ENCODE measurements around the gene SERF2.

- TF ChIP-seq RFX5 (IDR thresholded peaks at IDR 0.05; ENCODE audit: borderline replicate concordance, low read depth, low read length), result no peak
- TF ChIP-seq SIN3A (conservative IDR thresholded peaks at IDR 0.05 in 1 of 2, IDR thresholded peaks at IDR 0.05 in 1 of 2; ENCODE audit: low read depth in 1 of 2, low read length in 2 of 2), result no peak
- TF ChIP-seq CTCF (IDR thresholded peaks at IDR 0.05; ENCODE audit: control extremely low read depth in 1 of 3, insufficient read depth in 1 of 3, low read depth in 1 of 3, low read length in 3 of 3), result no peak
- TF ChIP-seq SP2 (IDR thresholded peaks at IDR 0.05; ENCODE audit: low read length), result no peak
- TF ChIP-seq POLR2AphosphoS5 (IDR thresholded peaks at IDR 0.05; ENCODE audit: low read depth, low read length), result no peak
- TF ChIP-seq RNF2 (IDR thresholded peaks at IDR 0.05; ENCODE audit: borderline replicate concordance, low read depth, low read length, missing control alignments, poor library complexity, severe bottlenecking), result no peak
- no peak for TF ChIP-seq POLR2A (IDR thresholded peaks at IDR 0.05; ENCODE audit: control extremely low read depth in 1 of 2, low read depth in 2 of 2, low read length in 2 of 2)
- TF ChIP-seq EGR1 (IDR thresholded peaks at IDR 0.05; ENCODE audit: borderline replicate concordance, low read depth, low read length), result no peak
- no peak for TF ChIP-seq EZH2 (IDR thresholded peaks at IDR 0.05; ENCODE audit: low read depth, low read length, severe bottlenecking)
These were observed 33.9 kb downstream of the SERF2 start for GRCh38 chr15:43826029-43826507.
